ENCODE data around the gene CNN3. TPM values are rescaled to one million over a fixed set of nuclear protein-coding genes. Genes with fewer than 3 reads are reported as not detected.

Gene CNN3
- total RNA-seq, 4 donors from 2014 or later: 148 to 216 (median 175) TPM

GRCh38 chr1:94859174-94859573 is 67.7 kb downstream of the CNN3 start:
- no peak for TF ChIP-seq CTCF (IDR thresholded peaks at IDR 0.05)
- ATAC-seq (ENCODE audit: low FRiP score): no peak
- no peak for DNase-seq (ENCODE audit: low spot score)

GRCh38 chr1:94858276-94858675 is 68.6 kb downstream of the CNN3 start:
- DNase-seq (ENCODE audit: low spot score) (no peak), ATAC-seq (ENCODE audit: low FRiP score) (no peak)
- TF ChIP-seq CTCF (IDR thresholded peaks at IDR 0.05): no peak

GRCh38 chr1:94856868-94857267 is 70.0 kb downstream of the CNN3 start:
- no peak for TF ChIP-seq CTCF (IDR thresholded peaks at IDR 0.05)
- no peak for DNase-seq (ENCODE audit: low spot score)

GRCh38 chr1:94856004-94856403 is 70.9 kb downstream of the CNN3 start:
- ATAC-seq (ENCODE audit: low FRiP score) (no peak), DNase-seq (ENCODE audit: low spot score) (no peak)
- no peak for TF ChIP-seq CTCF (IDR thresholded peaks at IDR 0.05)

More at GRCh38 chr1:94856868-94857267, 70.0 kb downstream of the CNN3 start:
- no peak for ATAC-seq (ENCODE audit: low FRiP score)

GRCh38 chr1:94855307-94855700 is 71.6 kb downstream of the CNN3 start:
- peak; percentile 67 for ATAC-seq (ENCODE audit: low FRiP score)
- TF ChIP-seq CTCF (IDR thresholded peaks at IDR 0.05): no peak
- DNase-seq (ENCODE audit: low spot score): no peak

- peak in 2 of 3 donors; percentile 64 to 90 for TF ChIP-seq CTCF (IDR thresholded peaks at IDR 0.05)
- peak; percentile 61 for DNase-seq (ENCODE audit: low spot score)
- peak; percentile 93 for ATAC-seq (ENCODE audit: low FRiP score)
Observed at GRCh38 chr1:94854458-94855306, 72.2 kb downstream of the CNN3 start.

GRCh38 chr1:94852788-94853187 is 74.1 kb downstream of the CNN3 start:
- no peak for DNase-seq (ENCODE audit: low spot score)
- no peak for TF ChIP-seq CTCF (IDR thresholded peaks at IDR 0.05)
- no peak for ATAC-seq (ENCODE audit: low FRiP score)
